NOMO-1 treated with DMSO at 0.1 percent for 48 hours (cell line): ENCODE measurements around the gene RSPRY1.

Experiments used
- DNase-seq: peaks from one replicate; lab custom pipeline; 2025; ENCODE audit not compliant: unreplicated experiment; lab: John Stamatoyannopoulos, UW

Gene RSPRY1

GRCh38 chr16:57216968-57217367, 30.8 kb downstream of the RSPRY1 start:
- DNase-seq, result no peak

GRCh38 chr16:57223057-57223456, 36.9 kb downstream of the RSPRY1 start:
- DNase-seq, result no peak

- no peak for DNase-seq
Measured at GRCh38 chr16:57224651-57225335, 38.7 kb downstream of the RSPRY1 start.

DNA sequence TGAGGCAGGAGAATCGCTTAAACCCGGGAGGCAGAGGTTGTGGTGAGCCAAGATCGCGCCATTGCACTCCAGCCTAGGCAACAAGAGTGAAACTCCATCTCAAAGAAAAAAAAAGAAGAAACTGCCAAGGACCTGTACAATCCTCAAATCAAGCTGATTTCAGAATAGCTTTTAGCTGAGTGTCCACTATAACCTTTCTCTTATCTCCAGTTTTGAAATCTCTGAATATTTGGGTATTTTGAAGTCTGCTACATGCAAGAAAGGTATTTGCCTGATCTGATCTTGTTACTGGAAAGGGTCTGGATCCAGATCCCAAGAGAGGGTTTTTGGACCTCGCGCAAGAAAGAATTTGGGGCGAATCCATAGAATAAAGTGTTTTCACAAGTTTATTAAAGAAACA, 39.8 kb downstream of the RSPRY1 start:
- no peak for DNase-seq

- DNase-seq, result no peak
Measured at GRCh38 chr16:57226701-57227621, 40.8 kb downstream of the RSPRY1 start.

DNA sequence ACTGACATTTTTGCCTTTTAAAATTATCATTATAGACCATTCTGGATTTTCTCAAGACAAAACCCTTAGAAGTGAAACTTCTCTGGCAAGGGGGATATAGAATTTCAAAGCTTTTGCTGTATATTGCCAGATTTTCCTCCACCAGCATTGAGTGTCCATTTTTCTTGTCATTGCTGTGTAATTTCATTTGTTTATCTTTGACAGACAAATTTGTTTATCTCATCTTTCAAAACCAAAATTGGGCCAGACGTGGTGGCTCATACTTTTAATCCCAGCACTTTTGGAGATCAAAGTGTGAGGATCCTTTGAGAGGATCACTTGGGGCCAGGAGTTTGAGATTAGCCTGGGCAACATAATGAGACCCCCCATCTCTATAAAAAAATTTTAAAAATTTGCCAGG, 43.0 kb downstream of the RSPRY1 start:
- no peak for DNase-seq

GRCh38 chr16:57231821-57232350, 45.8 kb downstream of the RSPRY1 start:
- DNase-seq, result no peak

GRCh38 chr16:57233944-57234706, 48.0 kb downstream of the RSPRY1 start:
- DNase-seq, result no peak

DNA sequence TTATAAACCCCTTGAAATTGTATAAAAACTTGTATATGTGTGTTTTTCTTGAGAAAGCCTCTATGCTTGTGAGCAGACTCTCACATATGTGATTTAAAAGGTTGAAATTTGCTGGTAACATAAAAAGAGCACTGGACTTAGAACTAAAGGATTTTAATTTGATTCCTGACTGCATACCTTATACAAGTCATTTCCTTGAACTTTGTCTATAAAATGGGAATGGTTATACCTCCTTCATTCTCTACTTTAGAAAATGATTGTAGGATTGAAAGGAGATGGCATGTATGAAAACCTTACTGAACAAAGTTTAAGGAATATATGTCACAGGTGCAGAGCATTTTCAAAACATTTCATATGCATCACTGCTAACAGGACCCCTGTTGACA, 48.6 kb downstream of the RSPRY1 start:
- no peak for DNase-seq

GRCh38 chr16:57235128-57236021, 49.2 kb downstream of the RSPRY1 start:
- DNase-seq, result peak; percentile 69

DNA sequence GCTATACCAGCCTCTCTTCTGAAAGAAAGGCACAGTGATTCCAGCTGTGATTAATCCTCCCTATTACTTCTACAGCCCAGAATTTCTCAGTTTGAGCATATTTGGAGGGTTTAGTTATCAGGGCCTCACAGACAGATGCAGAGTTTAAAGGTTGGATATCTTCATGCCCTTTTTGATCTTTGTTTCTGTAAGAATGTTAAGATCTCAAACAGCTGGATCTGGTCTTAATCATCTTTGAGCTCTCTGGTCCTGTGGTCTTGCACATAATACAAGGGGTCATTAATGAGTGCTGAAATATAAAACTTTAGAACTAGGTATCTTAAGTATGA, 49.9 kb downstream of the RSPRY1 start:
- DNase-seq, result no peak

GRCh38 chr16:57238682-57239081, 52.6 kb downstream of the RSPRY1 start:
- DNase-seq, result no peak

DNA sequence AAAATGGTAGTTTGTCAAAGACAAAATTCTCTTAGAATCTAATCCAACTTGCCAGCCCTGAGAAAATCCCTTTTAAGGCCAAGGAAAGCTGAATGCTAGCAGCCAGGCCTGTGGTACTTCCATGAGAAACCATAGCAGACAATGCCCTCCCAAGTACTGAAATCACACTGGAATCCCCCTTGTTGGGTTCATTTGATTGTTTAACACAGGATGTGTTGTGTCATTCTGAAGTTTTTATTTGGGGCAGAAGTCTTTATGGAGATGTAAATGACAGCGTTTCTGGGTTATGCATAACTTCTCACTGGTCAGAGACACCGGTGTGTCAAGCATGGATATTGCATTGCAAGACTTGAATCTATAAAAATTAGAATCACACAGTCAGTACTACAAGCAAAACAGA, 53.0 kb downstream of the RSPRY1 start:
- no peak for DNase-seq

DNA sequence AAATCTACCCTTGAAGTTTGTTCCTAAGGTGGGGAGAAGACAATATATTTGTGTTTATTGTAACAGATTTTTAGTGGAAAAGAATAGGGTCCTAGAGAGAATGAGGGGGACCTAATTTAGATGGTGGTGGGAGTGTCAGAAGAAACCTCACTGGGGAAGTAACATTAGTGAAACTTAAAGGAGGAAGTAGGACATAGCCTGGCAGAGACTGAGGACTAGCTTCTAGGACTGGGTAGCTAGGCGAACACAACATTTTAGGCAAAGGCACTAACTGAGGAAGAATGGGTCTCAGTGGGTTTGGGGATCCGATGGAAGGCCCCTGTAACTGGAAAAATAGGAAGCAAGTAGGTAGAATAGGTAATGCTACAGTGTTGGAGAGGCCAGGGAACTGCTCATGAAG, 54.7 kb downstream of the RSPRY1 start:
- DNase-seq, result peak; percentile 86

DNA sequence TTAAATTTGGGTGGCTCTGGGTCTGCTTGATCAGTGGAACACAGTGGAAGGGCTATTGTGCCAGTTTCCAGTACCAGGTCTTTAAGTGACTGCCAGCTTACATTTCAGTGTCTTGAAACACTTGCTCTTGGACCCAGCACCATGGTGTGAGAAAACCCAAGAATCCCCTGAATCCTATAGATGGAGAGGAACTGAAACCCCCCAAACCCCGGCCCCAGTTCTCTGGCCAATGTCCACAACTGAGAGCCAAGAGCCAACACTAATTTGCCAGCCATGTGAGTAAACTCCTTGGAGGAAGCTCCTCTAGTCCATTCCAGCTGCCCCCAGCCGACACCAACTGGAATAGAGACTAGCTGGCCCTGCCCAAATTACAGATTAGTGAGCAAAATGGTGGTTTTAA, 56.5 kb downstream of the RSPRY1 start:
- no peak for DNase-seq

DNA sequence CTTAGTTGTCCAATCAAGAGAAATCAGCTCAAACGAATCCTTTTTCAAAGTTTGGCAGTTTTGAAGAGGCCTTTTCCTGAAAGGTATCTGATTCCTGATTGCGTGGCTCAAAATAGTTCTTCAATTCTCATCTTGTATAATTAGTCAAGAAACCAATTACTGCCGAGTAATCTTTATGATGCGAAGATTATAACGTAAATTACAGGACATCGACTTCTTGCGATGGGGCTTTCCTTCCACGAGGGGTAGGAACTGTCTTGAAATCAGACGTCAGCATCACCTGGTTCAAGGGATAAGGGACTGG, 58.3 kb downstream of the RSPRY1 start:
- no peak for DNase-seq

- peak; percentile 95 for DNase-seq
Measured at GRCh38 chr16:57244767-57245471, 58.8 kb downstream of the RSPRY1 start, which contains the start of gene ARL2BP. Gene ARL2BP (plus strand): TSS chr16:57245259. CDS start chr16:57245368, 109 bp downstream.

DNA sequence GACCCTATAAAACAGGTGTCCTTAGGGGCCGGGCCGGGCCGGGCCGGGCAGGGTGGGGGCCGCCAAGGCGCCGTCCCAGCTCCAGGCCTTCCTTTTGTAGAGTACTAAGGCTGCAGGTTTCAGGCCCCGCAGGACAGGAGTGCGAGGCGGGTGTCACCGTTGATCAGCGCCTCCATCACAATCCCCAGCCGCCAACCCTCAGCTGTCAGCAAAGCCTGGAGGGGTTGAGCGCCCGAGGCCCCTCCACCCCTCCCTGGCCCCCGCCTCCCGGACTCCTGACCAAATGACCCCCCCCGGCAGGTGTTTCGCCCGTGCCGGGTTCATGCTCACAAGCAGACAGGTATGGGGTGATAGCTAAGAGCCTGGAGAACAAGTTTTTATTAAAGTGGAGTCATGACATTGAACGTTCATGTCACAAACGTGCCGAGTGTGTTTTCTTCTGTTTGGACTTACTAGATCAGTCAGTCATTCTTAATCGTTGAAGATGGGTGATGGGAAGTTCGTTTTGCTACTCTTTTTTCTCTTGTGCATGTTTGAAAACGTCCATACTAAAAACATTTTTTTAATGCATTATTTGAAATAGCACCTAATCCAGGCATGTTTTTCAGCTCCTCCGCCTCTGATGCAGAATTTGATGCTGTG, 59.5 kb downstream of the RSPRY1 start:
- peak; percentile 26 for DNase-seq

DNA sequence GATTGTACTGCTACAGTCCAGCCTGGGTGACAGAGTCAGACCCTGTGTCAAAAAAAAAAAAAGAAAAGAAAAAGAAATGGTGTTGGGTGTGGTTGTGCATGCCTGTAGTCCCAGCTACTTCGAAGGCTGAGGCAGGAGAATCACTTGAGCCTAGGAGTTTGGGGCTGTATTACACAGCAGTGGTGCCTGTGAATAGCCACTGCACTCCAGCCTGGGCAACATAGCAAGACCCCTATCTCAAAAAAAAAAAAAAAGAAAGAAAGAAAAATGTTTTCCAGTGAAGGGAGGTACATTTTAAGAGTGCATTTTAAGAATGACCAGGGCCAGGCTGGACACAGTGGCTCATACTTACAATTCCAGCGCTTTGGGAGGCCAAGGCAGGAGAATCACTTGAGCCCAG, 65.2 kb downstream of the RSPRY1 start:
- DNase-seq, result no peak
